ENCODE measurements around the gene KCNJ5. TPM values are rescaled to one million over a fixed set of nuclear protein-coding genes. Genes with fewer than 3 reads are reported as not detected.

KCNJ5 gene
- total RNA-seq, 1 experiment from 2014 or later: 0.11 TPM

GRCh38 chr11:128872094-128872493, 19.1 kb upstream of the KCNJ5 start:
- no peaks in the 10 kb centered on the region; a peak in 2 of 5 replicates for H3K9me3 Mint-ChIP-seq
- H3K4me3 Mint-ChIP-seq: peak overlapping the region; percentile 3 to 13; a peak in 4 of 5 replicates
- no peak overlapping the region for H2BK5ac ChIP-seq (ENCODE audit: insufficient read length, low read length)
- H3K79me1 ChIP-seq (ENCODE audit: insufficient read depth, low read depth, low read length, poor library complexity, severe bottlenecking): no peaks in the 10 kb centered on the region
- H4K91ac ChIP-seq (ENCODE audit: insufficient read length, low read depth, low read length): no peak overlapping the region
- H3K14ac ChIP-seq (ENCODE audit: insufficient read depth, low read length): 0 out of 2 replicates have a peak overlapping the region, but pooled peaks have one; percentile 60
- H3K27me3 ChIP-seq (ENCODE audit: insufficient read depth, low read length): no peaks in the 10 kb centered on the region; the same call in 1 of the 2 replicates
- no peak for TF ChIP-seq CTCF (conservative IDR thresholded peaks at IDR 0.05)
- no peak overlapping the region for H3K9ac ChIP-seq (ENCODE audit: extremely low read depth, insufficient read length, low read length)
- peaks cover 17% of the 10 kb centered on the region for H3K4me1 ChIP-seq (ENCODE audit: insufficient read depth, low read length)
- no peak overlapping the region for H2BK120ac ChIP-seq (ENCODE audit: low read depth, low read length, poor library complexity, severe bottlenecking)
- no peak overlapping the region for H4K5ac ChIP-seq (ENCODE audit: insufficient read length, low read depth, low read length)
- no peaks in the 10 kb centered on the region; a peak in 1 of 7 replicates for H3K36me3 Mint-ChIP-seq (ENCODE audit: insufficient read depth in 1 of 3, low read depth in 3 of 3)
- no peaks in the 10 kb centered on the region for H3K79me2 ChIP-seq (ENCODE audit: insufficient read depth, low read length)
- H2BK15ac ChIP-seq (ENCODE audit: low read depth, low read length): no peak overlapping the region
- peak overlapping the region in 2 of 3 experiments; percentile 7 to 35; a peak in 1 of 7 replicates for H3K27ac Mint-ChIP-seq
- no CpG with 5 or more reads among the region's 6 CpGs for WGBS (ENCODE audit: extremely low coverage, insufficient read length, low lambda C conversion rate)
- H3K9me3 ChIP-seq (ENCODE audit: control insufficient read depth, low read depth, low read length): no peaks in the 10 kb centered on the region
- no peak overlapping the region for H2BK12ac ChIP-seq (ENCODE audit: insufficient read length, low read depth, low read length)
- no peak overlapping the region for H2AK5ac ChIP-seq (ENCODE audit: insufficient read length, low read length)
- H2BK20ac ChIP-seq (ENCODE audit: low read depth, low read length, poor library complexity, severe bottlenecking): no peak overlapping the region
- no peak overlapping the region for H3T11ph ChIP-seq (ENCODE audit: low read length)
- peaks cover 3% of the 10 kb centered on the region for H3K23me2 ChIP-seq (ENCODE audit: insufficient read length, low read depth, low read length, poor library complexity, severe bottlenecking)
- H3K4ac ChIP-seq (ENCODE audit: low read depth, low read length): no peak overlapping the region
- no peak overlapping the region for H3K27ac ChIP-seq (ENCODE audit: insufficient read length, low read depth, low read length)
- no peak overlapping the region for H3K18ac ChIP-seq (ENCODE audit: insufficient read length, low read depth, low read length)
- H3K4me2 ChIP-seq (ENCODE audit: insufficient read depth, insufficient read length, low read length): peak overlapping the region; percentile 70
- no peak overlapping the region for H3K56ac ChIP-seq (ENCODE audit: insufficient read length, low read depth, low read length)
- H2AFZ ChIP-seq (ENCODE audit: low read length): no peak overlapping the region
- H4K20me1 ChIP-seq (ENCODE audit: control insufficient read depth, insufficient read depth, insufficient read length): no peaks in the 10 kb centered on the region
- no peak overlapping the region for H4K8ac ChIP-seq (replicated peaks; ENCODE audit: insufficient read length, low read depth, low read length)
- H3K23ac ChIP-seq (ENCODE audit: insufficient read length, low read depth, low read length): no peak overlapping the region
- peaks cover 44 to 45% of the 10 kb centered on the region in 2 experiments for H3K4me1 Mint-ChIP-seq
- peaks cover 42% of the 10 kb centered on the region for H3K27me3 Mint-ChIP-seq (ENCODE audit: low read depth)
- no peak for DNase-seq

All from H9 (cell line).